Measurements from ENCODE around the gene C11orf21. TPM values are rescaled to one million over a fixed set of nuclear protein-coding genes. Genes with fewer than 3 reads are reported as not detected.

C11orf21 gene
- total RNA-seq, 2 donors from 2014 or later, result 0.26 to 0.33 TPM

DNA sequence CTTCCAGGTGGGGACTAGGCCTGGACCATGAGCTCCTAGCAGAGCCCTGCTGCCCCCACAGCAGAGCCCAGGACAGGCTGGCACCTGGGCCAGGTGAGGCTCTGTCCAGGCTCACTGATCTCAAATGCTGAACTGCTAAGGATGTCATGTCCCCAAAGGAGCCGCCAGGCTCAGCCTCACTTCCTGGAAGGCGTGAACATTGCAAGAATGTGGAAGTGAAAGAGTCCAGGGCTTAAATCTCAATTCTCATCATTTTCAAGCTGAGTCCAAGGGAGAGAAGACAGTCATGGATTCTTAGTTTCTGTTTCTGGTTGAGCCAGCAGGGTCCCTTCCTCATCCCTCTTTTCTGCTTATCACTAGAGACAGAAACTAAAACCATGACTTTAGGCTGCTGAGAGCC is 36.3 kb downstream of the C11orf21 start:
- no peaks in the 10 kb centered on the region for H3K36me3 ChIP-seq (replicated peaks in 1 of 2; ENCODE audit: insufficient read depth in 1 of 2, low read depth in 2 of 2)
- H3K27ac ChIP-seq, result peak overlapping the region in 1 of 4 donors; percentile 41
- H3K27me3 ChIP-seq, result peaks cover 0 to under 1% of the 10 kb centered on the region in 2 donors
- WGBS, 2 donors, result 61 to 92% methylated on average over 2 of the region's 2 CpGs
- ATAC-seq (no peak), DNase-seq (peak in 1 of 4 donors; percentile 9)
- H3K4me1 ChIP-seq, result peaks cover 22% of the 10 kb centered on the region
- TF ChIP-seq, protein P1, sequence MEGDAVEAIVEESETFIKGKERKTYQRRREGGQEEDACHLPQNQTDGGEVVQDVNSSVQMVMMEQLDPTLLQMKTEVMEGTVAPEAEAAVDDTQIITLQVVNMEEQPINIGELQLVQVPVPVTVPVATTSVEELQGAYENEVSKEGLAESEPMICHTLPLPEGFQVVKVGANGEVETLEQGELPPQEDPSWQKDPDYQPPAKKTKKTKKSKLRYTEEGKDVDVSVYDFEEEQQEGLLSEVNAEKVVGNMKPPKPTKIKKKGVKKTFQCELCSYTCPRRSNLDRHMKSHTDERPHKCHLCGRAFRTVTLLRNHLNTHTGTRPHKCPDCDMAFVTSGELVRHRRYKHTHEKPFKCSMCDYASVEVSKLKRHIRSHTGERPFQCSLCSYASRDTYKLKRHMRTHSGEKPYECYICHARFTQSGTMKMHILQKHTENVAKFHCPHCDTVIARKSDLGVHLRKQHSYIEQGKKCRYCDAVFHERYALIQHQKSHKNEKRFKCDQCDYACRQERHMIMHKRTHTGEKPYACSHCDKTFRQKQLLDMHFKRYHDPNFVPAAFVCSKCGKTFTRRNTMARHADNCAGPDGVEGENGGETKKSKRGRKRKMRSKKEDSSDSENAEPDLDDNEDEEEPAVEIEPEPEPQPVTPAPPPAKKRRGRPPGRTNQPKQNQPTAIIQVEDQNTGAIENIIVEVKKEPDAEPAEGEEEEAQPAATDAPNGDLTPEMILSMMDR (IDR thresholded peaks at IDR 0.05), result no peak
- no peak for TF ChIP-seq POLR2A (IDR thresholded peaks at IDR 0.05)
- intact Hi-C loops (cut with DNase I), result no loop called here
- no peaks in the 10 kb centered on the region for H3K9me3 ChIP-seq
- H3K4me3 ChIP-seq, result no peak overlapping the region

DNA sequence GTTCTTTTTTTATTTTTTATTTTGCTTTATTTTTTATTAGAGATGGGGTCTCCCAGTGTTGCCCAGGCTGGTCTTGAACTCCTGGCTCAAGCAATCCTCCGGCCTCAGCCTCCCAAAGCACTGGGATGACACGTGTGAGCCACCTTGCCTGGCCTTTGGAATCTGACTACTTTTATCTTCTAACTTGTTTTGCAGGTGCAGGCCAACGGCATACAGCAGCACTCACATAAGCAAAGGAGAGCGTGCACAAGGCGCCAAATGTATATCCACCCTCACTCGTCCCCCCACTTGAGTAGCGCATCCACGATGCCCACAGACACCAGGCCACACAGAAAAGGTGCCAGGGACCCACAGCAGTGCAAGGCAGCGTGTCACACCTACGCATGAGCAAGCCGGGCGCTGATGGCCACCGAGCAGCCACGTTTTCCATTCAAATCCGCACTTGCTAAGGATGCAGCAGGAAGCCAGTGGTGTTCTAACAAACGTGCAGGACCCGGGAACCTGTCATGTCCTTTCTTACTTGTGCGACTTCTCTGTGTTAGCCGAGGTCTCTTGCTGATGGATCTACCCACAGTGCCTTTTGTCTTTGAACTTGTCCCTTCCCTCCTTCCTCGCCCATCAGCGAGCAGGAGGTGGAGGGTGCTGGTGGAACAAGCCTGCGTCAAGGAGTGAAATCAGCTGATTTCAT is 37.2 kb downstream of the C11orf21 start:
- 77 to 78% methylated on average over 21 to 22 of the region's 22 CpGs for WGBS, 2 donors
- Histone ChIP-seq H3K27ac (no peak overlapping the region), H3K36me3 (replicated peaks in 1 of 2; ENCODE audit: insufficient read depth in 1 of 2, low read depth in 2 of 2) (no peaks in the 10 kb centered on the region), H3K4me3 (no peak overlapping the region), H3K9me3 (no peaks in the 10 kb centered on the region), H3K27me3 (no peaks in the 10 kb centered on the region), H3K4me1 (peaks cover 13% of the 10 kb centered on the region)
- TF ChIP-seq, protein P1 (IDR thresholded peaks at IDR 0.05), result no peak
- no peak for TF ChIP-seq POLR2A (IDR thresholded peaks at IDR 0.05)
- intact Hi-C loops (cut with DNase I), result no loop called here
- no peak for DNase-seq
- ATAC-seq, result no peak

DNA sequence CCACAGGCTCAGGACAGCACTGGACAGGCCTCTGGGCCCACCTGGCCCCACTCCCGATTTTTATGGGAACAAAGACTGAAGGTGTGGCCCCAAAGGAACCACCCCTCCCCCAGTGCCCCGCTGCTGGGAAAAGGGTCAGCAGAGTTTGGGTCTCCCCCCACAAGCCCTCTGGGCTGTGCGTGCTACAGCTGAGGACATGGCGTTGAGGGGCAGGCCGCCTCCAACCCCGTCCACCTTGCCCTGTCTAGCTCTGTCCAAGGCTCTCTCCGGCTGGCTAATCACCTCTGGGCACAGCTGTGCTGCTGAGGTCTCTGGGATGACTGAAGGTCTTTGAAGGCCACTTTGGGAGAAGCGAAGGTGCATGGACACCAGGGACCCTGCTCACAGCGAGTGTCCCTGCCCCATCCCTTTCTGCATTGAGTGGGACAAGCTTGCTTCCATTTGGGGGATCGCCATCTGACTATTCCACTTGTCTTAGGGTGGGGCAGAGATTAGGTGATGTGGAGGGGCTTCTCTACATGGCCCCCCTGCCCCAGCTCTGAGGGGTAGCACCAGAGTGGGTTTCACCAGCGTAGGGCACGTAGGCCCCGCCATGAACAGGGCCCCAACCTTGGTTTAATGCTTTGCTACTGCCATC is 37.9 kb downstream of the C11orf21 start:
- no peaks in the 10 kb centered on the region for H3K9me3 ChIP-seq
- H3K4me3 ChIP-seq, result no peak overlapping the region
- no peak for ATAC-seq
- no peak for TF ChIP-seq POLR2A (IDR thresholded peaks at IDR 0.05)
- TF ChIP-seq, protein P1 (IDR thresholded peaks at IDR 0.05), result no peak
- WGBS, 2 donors, result 87 to 96% methylated on average over 12 of the region's 13 CpGs
- peaks cover 6% of the 10 kb centered on the region for H3K4me1 ChIP-seq
- no peak overlapping the region for H3K27ac ChIP-seq
- intact Hi-C loops (cut with DNase I), result no loop called here
- no peak for DNase-seq
- no peaks in the 10 kb centered on the region for H3K27me3 ChIP-seq
- H3K36me3 ChIP-seq (replicated peaks in 1 of 2; ENCODE audit: insufficient read depth in 1 of 2, low read depth in 2 of 2), result no peaks in the 10 kb centered on the region

DNA sequence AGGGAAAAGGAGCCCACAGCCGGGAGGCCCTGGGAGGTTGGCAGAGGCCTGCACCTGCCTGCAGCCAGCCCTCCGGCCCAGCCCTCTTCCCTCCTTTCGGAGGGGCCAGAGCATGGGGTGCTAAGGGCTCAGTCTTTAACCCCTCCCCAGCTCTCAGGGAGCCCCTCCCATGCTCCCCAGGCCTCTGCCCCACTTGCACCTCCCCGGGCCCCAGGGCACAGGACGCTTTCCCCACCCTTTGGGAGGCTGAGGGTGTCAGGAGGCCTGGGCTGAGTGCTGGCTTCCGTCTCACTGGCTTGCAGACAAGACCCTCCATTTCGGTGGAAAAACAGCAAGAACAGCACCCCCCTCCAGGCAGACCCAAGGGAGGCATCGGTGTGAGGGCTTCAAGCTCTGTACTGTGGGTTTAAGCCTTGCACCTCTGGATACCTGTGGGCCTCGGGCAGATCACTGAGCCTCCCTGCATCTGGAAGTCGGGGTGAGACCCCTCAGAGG is 38.6 kb downstream of the C11orf21 start:
- Histone ChIP-seq H3K4me1 (no peaks in the 10 kb centered on the region), H3K9me3 (no peaks in the 10 kb centered on the region), H3K4me3 (no peak overlapping the region), H3K36me3 (replicated peaks in 1 of 2; ENCODE audit: insufficient read depth in 1 of 2, low read depth in 2 of 2) (no peaks in the 10 kb centered on the region), H3K27me3 (no peaks in the 10 kb centered on the region), H3K27ac (peak overlapping the region in 1 of 4 donors; percentile 15)
- no peak for ATAC-seq
- intact Hi-C loops (cut with DNase I), result no loop called here
- no peak for TF ChIP-seq POLR2A (IDR thresholded peaks at IDR 0.05)
- TF ChIP-seq, protein P1 (IDR thresholded peaks at IDR 0.05), result no peak
- 71 to 88% methylated on average over 3 to 10 of the region's 10 CpGs for WGBS, 2 donors
- no peak for DNase-seq
